ENCODE data around the gene PREP. TPM values are rescaled to one million over a fixed set of nuclear protein-coding genes. Genes with fewer than 3 reads are reported as not detected.

The PREP gene
- total RNA-seq, 3 donors from 2014 or later = 46.7 to 48.9 (median 47.5) TPM

DNA sequence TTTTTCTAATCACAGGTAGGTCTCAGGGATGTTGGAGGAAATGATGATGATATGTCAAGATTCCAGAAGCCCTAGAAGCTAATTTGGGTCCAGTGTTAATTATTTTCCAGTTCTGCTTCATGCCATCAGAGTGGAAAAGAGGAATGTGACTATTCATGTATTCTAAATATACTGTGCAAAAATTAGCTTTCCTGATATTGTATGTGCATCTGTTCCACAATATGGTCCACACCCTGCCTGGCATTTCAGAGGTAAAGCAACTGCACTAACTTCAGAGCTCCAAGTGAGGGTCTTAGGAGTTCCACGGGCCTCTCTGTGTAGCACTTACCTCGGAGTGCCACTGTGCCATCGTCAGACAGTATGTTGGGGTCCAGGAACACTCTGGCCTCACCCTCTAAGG lies 27.1 kb downstream of the PREP start:
- Mint-ChIP-seq H3K4me3 (no peak overlapping the region), H3K27me3 (ENCODE audit: low read depth) (no peaks in the 10 kb centered on the region), H3K9me3 (no peaks in the 10 kb centered on the region), H3K36me3 (ENCODE audit: insufficient read depth) (peaks cover 35% of the 10 kb centered on the region), H3K4me1 (ENCODE audit: low read depth) (peaks cover 6% of the 10 kb centered on the region)
- ATAC-seq = no peak
- no peak for DNase-seq

DNA sequence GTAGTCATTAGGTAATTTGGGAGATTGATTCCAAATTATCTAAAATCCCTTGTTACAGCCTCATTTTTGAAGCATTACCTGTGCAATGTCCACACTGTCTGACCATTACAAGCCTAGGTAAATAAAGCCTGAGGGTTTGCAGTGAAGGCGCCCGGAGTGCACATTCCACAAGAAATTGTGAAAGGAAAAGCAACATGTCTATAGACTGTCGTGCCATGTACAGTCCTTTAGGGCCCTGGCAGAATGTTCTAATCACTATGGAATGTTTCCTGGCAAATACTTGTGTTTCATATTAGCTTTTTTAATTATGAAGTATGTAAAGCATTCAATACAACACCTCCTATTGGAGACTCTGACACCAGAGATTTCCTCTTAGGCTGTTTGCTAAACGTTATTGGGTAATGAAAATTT lies 28.9 kb downstream of the PREP start:
- H3K36me3 Mint-ChIP-seq (ENCODE audit: insufficient read depth) = peaks cover 45% of the 10 kb centered on the region
- H3K4me1 Mint-ChIP-seq (ENCODE audit: low read depth) = no peaks in the 10 kb centered on the region
- no peak overlapping the region for H3K4me3 Mint-ChIP-seq
- DNase-seq = no peak
- H3K27me3 Mint-ChIP-seq (ENCODE audit: low read depth) = no peaks in the 10 kb centered on the region
- H3K9me3 Mint-ChIP-seq = no peaks in the 10 kb centered on the region
- ATAC-seq = no peak

DNA sequence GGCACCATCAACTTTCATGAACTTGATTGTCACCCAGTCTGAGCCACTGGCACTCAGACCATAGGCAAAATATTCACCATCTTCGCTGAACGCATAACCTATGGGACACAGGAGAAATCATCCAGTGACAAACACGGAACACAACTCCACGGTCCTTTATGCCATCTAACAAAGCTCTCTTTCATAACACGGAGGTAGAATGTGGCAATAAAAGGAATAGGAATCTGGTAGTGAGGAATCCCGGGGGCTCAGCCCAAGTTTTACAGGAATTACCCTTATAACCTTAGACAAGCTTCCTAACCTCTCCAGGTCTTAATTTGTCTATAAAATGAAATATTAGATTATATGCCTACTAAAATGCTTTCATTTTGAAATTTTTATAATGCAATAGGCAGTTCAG lies 29.4 kb downstream of the PREP start:
- Mint-ChIP-seq H3K9me3 (no peaks in the 10 kb centered on the region), H3K4me3 (no peak overlapping the region), H3K36me3 (ENCODE audit: insufficient read depth) (peaks cover 49% of the 10 kb centered on the region), H3K27me3 (ENCODE audit: low read depth) (no peaks in the 10 kb centered on the region), H3K4me1 (ENCODE audit: low read depth) (no peaks in the 10 kb centered on the region)
- ATAC-seq (no peak), DNase-seq (no peak)

DNA sequence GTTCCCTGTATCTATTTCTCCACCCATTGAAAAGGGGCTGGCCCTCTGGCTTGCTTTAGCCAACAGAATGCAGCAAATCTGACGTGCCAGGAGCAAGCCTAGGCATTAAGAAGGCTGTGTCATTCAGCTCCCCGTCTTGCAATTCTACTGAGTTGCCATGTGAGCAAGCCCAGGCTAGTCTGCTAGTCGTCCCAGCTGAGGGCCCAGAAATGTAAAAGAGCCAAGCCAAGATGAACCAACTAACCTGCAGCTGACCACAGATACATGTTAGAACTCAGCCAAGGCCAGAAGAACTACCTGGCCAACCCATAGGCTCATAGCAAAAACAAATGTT lies 30.1 kb downstream of the PREP start:
- Mint-ChIP-seq H3K4me3 (no peak overlapping the region), H3K27me3 (ENCODE audit: low read depth) (no peaks in the 10 kb centered on the region), H3K4me1 (ENCODE audit: low read depth) (no peaks in the 10 kb centered on the region), H3K36me3 (ENCODE audit: insufficient read depth) (peaks cover 54% of the 10 kb centered on the region), H3K9me3 (no peaks in the 10 kb centered on the region)
- ATAC-seq = no peak
- DNase-seq = no peak

DNA sequence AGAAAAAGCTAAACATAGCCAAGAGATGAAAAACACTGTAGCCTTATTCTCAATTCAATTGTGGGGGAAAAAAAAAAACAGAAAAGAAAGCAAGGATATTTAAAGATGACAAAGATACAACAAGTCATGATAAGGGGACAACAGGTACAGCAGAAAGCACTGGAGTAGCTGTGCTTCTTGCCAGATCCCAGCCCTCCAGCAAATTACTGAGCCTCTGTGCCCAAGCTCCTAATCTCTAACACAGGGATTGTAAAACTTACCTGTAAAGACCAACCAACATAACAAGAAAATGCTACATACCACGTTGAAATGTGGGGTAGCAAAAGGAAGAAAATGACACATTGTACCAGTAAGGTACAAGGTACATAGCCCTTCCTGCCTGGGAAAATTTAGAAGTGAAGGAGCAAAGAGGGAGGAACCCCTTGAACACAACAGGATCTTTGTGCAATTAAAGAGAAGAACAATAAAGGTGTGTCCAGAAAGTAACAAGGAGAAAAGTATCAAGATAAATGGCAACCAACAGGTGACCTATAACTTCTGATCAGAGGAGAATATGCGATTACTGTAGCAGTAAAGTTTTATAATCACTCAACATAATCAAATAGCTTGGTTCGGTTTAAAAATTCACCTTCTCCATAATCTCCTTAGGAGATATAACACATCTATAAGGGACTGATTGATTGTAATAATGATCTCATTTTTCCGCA lies 30.6 kb downstream of the PREP start:
- ATAC-seq (no peak), DNase-seq (no peak)
- H3K4me1 Mint-ChIP-seq (ENCODE audit: low read depth) = no peaks in the 10 kb centered on the region
- no peaks in the 10 kb centered on the region for H3K27me3 Mint-ChIP-seq (ENCODE audit: low read depth)
- peaks cover 53% of the 10 kb centered on the region for H3K36me3 Mint-ChIP-seq (ENCODE audit: insufficient read depth)
- H3K4me3 Mint-ChIP-seq = no peak overlapping the region
- H3K9me3 Mint-ChIP-seq = no peaks in the 10 kb centered on the region

DNA sequence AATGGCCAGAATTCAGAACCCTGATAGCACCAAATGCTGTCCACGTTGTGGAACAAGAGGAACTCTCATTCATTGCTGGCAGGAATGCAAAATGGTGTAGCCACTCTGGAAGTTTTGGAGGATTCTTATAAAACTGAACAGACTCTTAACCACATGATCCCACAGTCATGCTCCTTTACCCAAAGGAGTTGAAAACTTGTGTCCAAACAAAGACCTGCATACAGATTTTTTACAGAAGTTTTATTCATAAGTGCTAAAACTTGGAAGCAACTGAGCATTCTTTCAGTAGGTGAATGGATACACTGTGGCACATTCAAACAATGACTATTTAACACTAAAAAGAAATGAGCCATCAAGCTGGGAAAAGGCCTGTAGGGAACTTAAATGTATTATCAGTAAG lies 32.5 kb downstream of the PREP start:
- Mint-ChIP-seq H3K4me1 (ENCODE audit: low read depth) (no peaks in the 10 kb centered on the region), H3K9me3 (no peaks in the 10 kb centered on the region), H3K4me3 (no peak overlapping the region), H3K36me3 (ENCODE audit: insufficient read depth) (peaks cover 59% of the 10 kb centered on the region), H3K27me3 (ENCODE audit: low read depth) (no peaks in the 10 kb centered on the region)
- ATAC-seq = no peak
- DNase-seq = no peak

DNA sequence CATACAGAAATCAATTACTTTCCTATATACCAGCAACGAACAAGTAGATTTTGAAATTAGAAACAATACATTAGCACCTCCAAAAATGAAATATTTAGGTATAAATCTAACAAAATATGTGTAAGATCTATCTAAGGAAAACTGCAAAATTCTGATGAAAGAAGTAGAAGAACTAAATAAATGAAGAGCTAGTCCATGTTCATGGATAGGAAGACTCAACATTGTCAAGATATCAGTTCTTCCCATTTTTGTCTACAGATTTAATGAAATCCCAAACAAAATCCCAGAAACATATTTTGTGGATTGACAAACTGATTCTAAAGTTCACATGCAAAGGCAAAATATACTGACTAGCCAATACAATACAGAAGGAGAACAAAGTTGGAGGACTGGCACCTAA lies 33.7 kb downstream of the PREP start:
- no peak for ATAC-seq
- Mint-ChIP-seq H3K36me3 (ENCODE audit: insufficient read depth) (peaks cover 62% of the 10 kb centered on the region), H3K27me3 (ENCODE audit: low read depth) (no peaks in the 10 kb centered on the region), H3K4me3 (no peak overlapping the region), H3K9me3 (no peaks in the 10 kb centered on the region), H3K4me1 (ENCODE audit: low read depth) (peaks cover 4% of the 10 kb centered on the region)
- DNase-seq = no peak

DNA sequence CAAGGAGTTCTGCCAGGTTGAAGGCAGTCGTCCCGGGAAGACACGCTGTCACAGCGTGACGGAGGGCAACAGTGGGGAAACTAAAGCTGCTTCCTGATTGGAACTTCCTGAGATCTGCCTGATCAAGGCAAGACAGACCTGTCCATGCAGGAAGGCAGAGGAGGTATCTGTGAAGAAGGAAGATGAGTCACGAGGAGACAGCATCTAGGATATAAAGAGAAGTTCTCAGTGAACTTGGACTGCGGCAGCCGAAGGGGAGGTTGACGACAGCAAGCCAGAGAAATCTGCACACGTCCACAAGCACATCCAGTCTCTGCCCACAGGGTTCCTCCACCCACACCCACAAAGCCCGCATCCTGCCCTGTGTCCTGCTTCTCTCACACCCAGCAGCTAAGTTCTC lies 38.6 kb downstream of the PREP start:
- peaks cover 60% of the 10 kb centered on the region for H3K36me3 Mint-ChIP-seq (ENCODE audit: insufficient read depth)

DNA sequence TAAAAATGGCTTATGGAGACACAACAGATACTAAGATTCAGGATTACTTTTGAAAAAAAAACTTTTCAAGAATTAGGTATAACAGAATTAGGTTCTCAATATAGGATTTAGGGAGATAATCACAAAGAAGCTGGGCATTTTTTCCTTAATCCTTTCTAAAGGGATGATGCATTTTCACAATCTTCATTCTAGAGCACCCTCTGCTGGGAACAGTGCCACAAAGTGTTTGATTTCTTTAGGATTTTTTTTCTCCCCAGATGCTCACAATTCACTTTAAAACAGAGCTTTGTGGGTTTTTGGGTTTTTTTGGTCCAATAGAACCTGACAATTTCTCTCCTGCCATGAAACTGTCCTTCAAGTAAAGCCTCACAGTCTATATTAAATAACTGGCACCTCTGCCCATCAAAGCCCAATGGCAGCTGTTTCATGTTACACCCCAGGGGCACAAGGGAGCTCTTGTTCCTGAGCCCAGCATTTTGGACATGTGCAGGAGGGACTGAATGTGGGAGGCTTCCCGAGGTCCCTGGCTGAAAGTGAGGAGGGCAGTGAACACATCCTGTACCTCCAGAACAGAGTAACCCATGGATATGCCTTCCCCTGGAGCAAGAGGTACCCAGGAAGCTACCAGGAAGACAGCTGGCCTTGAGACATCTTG lies 39.7 kb downstream of the PREP start:
- no peak for DNase-seq
- Mint-ChIP-seq H3K36me3 (ENCODE audit: insufficient read depth) (peaks cover 61% of the 10 kb centered on the region), H3K4me1 (ENCODE audit: low read depth) (peaks cover 15% of the 10 kb centered on the region), H3K27me3 (ENCODE audit: low read depth) (no peaks in the 10 kb centered on the region), H3K9me3 (no peaks in the 10 kb centered on the region), H3K4me3 (no peak overlapping the region)
- no peak for ATAC-seq

More for the DNA sequence above, 38.6 kb downstream of the PREP start:
- no peak for ATAC-seq
- Mint-ChIP-seq H3K4me3 (no peak overlapping the region), H3K4me1 (ENCODE audit: low read depth) (peaks cover 13% of the 10 kb centered on the region), H3K9me3 (no peaks in the 10 kb centered on the region), H3K27me3 (ENCODE audit: low read depth) (no peaks in the 10 kb centered on the region)
- DNase-seq = no peak

DNA sequence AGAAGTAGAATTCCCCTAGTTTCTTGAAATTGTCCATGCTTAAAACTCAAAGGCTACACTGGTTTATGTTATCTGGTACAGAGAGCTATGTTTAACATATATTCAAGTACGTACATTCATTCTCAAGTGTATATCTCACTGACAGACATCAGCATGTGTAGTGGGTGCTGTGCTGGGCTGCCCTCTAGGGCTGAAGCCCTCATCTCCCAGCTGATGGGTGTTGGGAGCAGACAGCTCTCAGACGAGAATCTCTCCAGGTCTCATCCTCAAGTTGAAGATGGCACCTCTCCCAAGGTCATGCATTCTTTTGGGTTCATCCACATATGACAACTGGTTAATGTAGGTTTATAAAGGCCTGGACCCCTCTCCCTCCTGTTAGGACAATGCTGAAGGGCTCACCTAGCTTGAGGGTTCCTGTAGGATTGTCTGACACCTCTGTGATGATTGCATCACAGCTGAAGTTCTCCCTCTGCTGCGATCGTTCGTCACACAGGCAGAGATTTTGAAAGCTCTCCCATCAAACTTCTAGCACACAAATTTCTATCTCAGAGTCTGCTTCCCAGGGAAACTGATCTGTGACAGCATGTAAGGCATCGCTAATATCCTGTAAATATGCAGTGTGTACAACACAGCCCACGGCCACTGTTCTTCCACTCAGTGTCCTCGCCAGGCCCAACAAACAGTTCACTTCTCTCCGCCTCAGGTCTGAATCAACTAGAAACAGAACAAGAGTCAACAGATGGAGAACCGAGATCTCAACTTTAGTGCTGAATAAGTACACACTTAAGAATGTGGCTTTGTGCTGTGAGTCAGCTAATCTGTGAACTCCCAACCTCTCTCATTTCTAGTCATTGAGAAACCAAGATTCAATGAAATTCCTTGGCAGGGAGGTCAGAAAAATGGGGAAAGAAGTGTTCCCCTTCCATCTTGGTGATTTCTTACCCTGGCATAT lies 43.2 kb downstream of the PREP start:
- no peak overlapping the region for H3K4me3 Mint-ChIP-seq
- ATAC-seq = no peak
- peaks cover 18% of the 10 kb centered on the region for H3K9me3 Mint-ChIP-seq
- peaks cover 15% of the 10 kb centered on the region for H3K4me1 Mint-ChIP-seq (ENCODE audit: low read depth)
- no peaks in the 10 kb centered on the region for H3K27me3 Mint-ChIP-seq (ENCODE audit: low read depth)
- DNase-seq = no peak
- H3K36me3 Mint-ChIP-seq (ENCODE audit: insufficient read depth) = peaks cover 60% of the 10 kb centered on the region

DNA sequence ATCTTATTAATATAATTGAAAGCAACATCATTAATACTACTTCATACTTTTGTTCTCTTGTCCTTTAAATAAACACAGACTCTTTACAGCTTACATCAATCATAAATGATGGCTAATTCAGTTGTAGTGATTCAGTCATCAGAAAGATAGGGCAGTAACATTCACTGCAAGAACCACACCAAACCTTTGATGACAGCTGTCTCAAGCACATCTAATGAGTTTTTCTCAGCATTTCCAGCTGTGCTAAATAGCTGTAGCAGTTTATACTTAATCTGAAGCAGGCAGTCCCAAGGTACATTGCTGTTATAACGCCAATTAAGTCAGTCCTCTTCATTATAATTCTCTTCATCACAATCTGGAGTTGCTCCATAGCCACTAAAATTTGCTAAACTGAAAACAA lies 45.7 kb downstream of the PREP start:
- DNase-seq (no peak), ATAC-seq (no peak)
- H3K27me3 Mint-ChIP-seq (ENCODE audit: low read depth) = no peaks in the 10 kb centered on the region
- peaks cover 7% of the 10 kb centered on the region for H3K4me1 Mint-ChIP-seq (ENCODE audit: low read depth)
- H3K4me3 Mint-ChIP-seq = no peak overlapping the region
- peaks cover 50% of the 10 kb centered on the region for H3K36me3 Mint-ChIP-seq (ENCODE audit: insufficient read depth)
- peaks cover 18% of the 10 kb centered on the region for H3K9me3 Mint-ChIP-seq

DNA sequence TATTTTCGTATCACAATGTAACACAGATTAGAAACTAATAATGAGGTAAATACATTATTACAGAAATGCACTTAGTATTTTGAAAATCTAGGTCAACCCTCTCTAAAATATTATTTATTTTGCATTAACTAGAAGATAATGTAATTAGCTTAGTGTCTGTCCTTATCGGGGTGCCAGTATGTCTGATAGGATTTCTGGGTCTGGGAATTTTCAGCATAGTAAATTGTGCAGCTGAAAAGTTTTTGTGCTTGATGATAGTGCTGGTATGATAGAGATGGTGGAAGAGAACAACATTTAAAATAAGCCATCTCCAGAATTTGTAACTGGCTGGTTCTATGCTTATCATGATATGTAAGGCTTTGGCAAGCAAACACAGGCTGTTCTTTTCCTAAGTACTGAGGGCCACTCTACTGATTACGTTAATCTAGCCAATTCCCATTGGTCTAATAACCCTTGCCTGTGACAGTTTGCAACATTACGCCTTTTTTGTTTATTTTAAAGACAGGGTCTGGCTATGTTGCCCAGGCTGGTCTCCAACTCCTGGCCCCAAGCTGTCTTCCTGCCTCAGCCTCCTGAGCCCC lies 50.8 kb downstream of the PREP start:
- peaks cover 17% of the 10 kb centered on the region for H3K9me3 Mint-ChIP-seq
- peaks cover 51% of the 10 kb centered on the region for H3K36me3 Mint-ChIP-seq (ENCODE audit: insufficient read depth)
- ATAC-seq = no peak
- H3K4me3 Mint-ChIP-seq = no peak overlapping the region
- no peaks in the 10 kb centered on the region for H3K4me1 Mint-ChIP-seq (ENCODE audit: low read depth)
- H3K27me3 Mint-ChIP-seq (ENCODE audit: low read depth) = no peaks in the 10 kb centered on the region
- no peak for DNase-seq

DNA sequence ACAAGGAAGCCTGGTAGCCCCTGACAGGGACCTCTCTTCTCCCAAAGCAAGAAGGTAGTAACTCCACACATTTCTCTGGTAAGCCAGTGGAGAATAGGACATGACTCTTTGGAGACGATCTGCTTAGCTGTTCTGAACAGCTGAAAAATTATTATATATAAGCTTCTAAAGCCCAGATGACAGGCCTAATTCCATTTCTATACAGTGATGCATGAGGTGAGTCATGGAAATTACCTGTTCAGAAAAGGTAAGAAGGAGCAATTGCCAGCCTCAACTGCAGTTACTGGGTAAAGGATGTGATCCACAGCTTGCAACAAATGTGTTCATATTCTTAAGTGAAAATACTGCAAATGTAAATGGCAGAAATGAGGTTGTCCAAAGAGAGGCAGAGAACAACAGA lies 54.0 kb downstream of the PREP start:
- Mint-ChIP-seq H3K27me3 (ENCODE audit: low read depth) (no peaks in the 10 kb centered on the region), H3K36me3 (ENCODE audit: insufficient read depth) (peaks cover 49% of the 10 kb centered on the region), H3K9me3 (no peaks in the 10 kb centered on the region), H3K4me3 (no peak overlapping the region), H3K4me1 (ENCODE audit: low read depth) (peaks cover 1% of the 10 kb centered on the region)
- ATAC-seq (no peak), DNase-seq (no peak)

DNA sequence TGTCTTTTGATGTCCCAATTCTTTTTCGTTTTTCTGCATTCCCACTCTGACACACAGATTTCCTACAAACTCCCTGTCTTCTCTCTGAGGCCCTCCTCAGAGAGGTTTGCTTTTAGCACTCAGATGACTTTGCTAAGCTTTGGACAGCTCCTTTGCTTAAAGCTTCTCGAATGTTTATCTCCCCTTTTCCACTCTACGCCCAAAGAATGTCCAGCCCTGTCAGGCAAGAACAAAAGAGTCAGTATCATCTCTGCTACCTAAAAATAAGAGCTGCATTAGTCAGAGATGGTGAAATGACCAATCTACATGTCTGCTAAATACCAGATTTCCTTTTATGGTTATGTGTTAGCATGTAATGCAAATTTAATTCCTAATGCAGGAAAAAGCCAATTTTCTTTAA lies 56.8 kb downstream of the PREP start:
- Mint-ChIP-seq H3K4me3 (no peak overlapping the region), H3K9me3 (no peaks in the 10 kb centered on the region), H3K36me3 (ENCODE audit: insufficient read depth) (peaks cover 55% of the 10 kb centered on the region), H3K27me3 (ENCODE audit: low read depth) (no peaks in the 10 kb centered on the region), H3K4me1 (ENCODE audit: low read depth) (peaks cover 11% of the 10 kb centered on the region)
- ATAC-seq (no peak), DNase-seq (no peak)

All from activated T-cell treated with anti-CD3 and anti-CD28 coated beads, Interleukin-2, amount 50 U/mL, for 4 hours (primary cell).